Smooth muscle cell (in vitro differentiated cells): ENCODE results near the gene SLC2A13. TPM values are rescaled to one million over a fixed set of nuclear protein-coding genes. Genes with fewer than 3 reads are reported as not detected.

Experiments used
- DNase-seq: peaks from one replicate; lab custom pipeline; 2025; ENCODE audit not compliant: unreplicated experiment; lab: John Stamatoyannopoulos, UW
- H2AFZ ChIP-seq: fragments of 200-600 bp; sonication (generic); 2 replicates; pipeline ENCODE4 v1.6.0; 2016; ENCODE audit warnings: antibody characterized with exemption, low read depth, mild to moderate bottlenecking
- H3F3A ChIP-seq: fragments of 200-600 bp; sonication (generic); 2 replicates; pipeline ENCODE4 v1.6.0; 2017; ENCODE audit warnings: antibody characterized with exemption, low read depth
- H3K27ac ChIP-seq: fragments of 200-600 bp; sonication (generic); 2 replicates; pipeline ENCODE4 v1.5.1; 2016; ENCODE audit warnings: low read depth, mild to moderate bottlenecking
- H3K27me3 ChIP-seq: fragments of 200-600 bp; sonication (generic); 2 replicates; pipeline ENCODE4 v1.6.1; 2016; ENCODE audit warnings: low read depth, mild to moderate bottlenecking
- H3K36me3 ChIP-seq: fragments of 200-600 bp; sonication (generic); 2 replicates; pipeline ENCODE4 v1.5.1; 2016; ENCODE audit warnings: low read depth
- H3K4me1 ChIP-seq: fragments of 200-600 bp; sonication (generic); 2 replicates; pipeline ENCODE4 v1.5.1; 2016; ENCODE audit warnings: low read depth
- H3K4me2 ChIP-seq: fragments of 200-600 bp; sonication (generic); 2 replicates; pipeline ENCODE4 v1.6.0; 2016; ENCODE audit warnings: mild to moderate bottlenecking
- H3K4me3 ChIP-seq: fragments of 200-600 bp; sonication (generic); 2 replicates; pipeline ENCODE4 v1.5.1; 2016; ENCODE audit warnings: mild to moderate bottlenecking
- H3K79me2 ChIP-seq: fragments of 200-600 bp; sonication (generic); 2 replicates; pipeline ENCODE4 v1.6.0; 2016; ENCODE audit warnings: low read depth, mild to moderate bottlenecking
- H3K9ac ChIP-seq: fragments of 200-600 bp; sonication (generic); 2 replicates; pipeline ENCODE4 v1.6.0; 2016; ENCODE audit warnings: low read depth
- H3K9me3 ChIP-seq: fragments of 200-600 bp; sonication (generic); replicated peaks from 2 replicates; pipeline ENCODE4 v1.5.1; 2016; ENCODE audit warnings: low read depth
- H4K20me1 ChIP-seq: fragments of 200-600 bp; sonication (generic); 2 replicates; pipeline ENCODE4 v1.6.0; 2016; ENCODE audit warnings: low read depth
- WGBS: methylation state at CpG from one replicate; pipeline ENCODE4 v1.1.7; 2016; ENCODE audit warnings: low lambda C conversion rate; 5-methylcytosine and 5-hydroxymethylcytosine counted together
- polyA plus RNA-seq: library from polyadenylated mRNA; unstranded; fragments of >200 nt; fragmentation: Nextera tagmentation; extraction: Ambion mirVana; gene quantifications from 2 replicates; pipeline ENCODE4 v1.2.1, GENCODE V29; 2016
- total RNA-seq: library from RNA; depleted of rRNA; stranded (reverse); fragments of >200 nt; gene quantifications from 2 replicates; pipeline ENCODE4 v1.2.3, GENCODE V29; 2014
- TF ChIP-seq, protein P1 (sequence below): fragments of 200-600 bp; sonication (generic); IDR thresholded peaks from 2 replicates; pipeline ENCODE4 v1.5.1; 2017; ENCODE audit warnings: borderline replicate concordance, mild to moderate bottlenecking, antibody characterized with exemption; ENCODE audit not compliant: insufficient read depth, poor library complexity, severe bottlenecking

The SLC2A13 gene
- total and polyA plus RNA-seq, 2 experiments from 2014 or later = 9.6 to 27.4 TPM

- no peak overlapping the region for H3K27ac ChIP-seq
- H3K4me3 ChIP-seq = no peak overlapping the region
- no peak overlapping the region for H3K9ac ChIP-seq
- no peak overlapping the region for H2AFZ ChIP-seq
- H4K20me1 ChIP-seq = no peaks in the 10 kb centered on the region
- H3K27me3 ChIP-seq = no peaks in the 10 kb centered on the region
- no peak for DNase-seq
- WGBS = 95% methylated on average over 4 of the region's 4 CpGs
- TF ChIP-seq, protein P1, sequence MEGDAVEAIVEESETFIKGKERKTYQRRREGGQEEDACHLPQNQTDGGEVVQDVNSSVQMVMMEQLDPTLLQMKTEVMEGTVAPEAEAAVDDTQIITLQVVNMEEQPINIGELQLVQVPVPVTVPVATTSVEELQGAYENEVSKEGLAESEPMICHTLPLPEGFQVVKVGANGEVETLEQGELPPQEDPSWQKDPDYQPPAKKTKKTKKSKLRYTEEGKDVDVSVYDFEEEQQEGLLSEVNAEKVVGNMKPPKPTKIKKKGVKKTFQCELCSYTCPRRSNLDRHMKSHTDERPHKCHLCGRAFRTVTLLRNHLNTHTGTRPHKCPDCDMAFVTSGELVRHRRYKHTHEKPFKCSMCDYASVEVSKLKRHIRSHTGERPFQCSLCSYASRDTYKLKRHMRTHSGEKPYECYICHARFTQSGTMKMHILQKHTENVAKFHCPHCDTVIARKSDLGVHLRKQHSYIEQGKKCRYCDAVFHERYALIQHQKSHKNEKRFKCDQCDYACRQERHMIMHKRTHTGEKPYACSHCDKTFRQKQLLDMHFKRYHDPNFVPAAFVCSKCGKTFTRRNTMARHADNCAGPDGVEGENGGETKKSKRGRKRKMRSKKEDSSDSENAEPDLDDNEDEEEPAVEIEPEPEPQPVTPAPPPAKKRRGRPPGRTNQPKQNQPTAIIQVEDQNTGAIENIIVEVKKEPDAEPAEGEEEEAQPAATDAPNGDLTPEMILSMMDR = no peak
- no peaks in the 10 kb centered on the region for H3K36me3 ChIP-seq
- no peaks in the 10 kb centered on the region for H3F3A ChIP-seq
- no peaks in the 10 kb centered on the region for H3K79me2 ChIP-seq
- no peaks in the 10 kb centered on the region for H3K9me3 ChIP-seq
- H3K4me2 ChIP-seq = no peak overlapping the region
- no peaks in the 10 kb centered on the region for H3K4me1 ChIP-seq
These were observed 275.7 kb downstream of the SLC2A13 start for GRCh38 chr12:39830171-39830570.

DNA sequence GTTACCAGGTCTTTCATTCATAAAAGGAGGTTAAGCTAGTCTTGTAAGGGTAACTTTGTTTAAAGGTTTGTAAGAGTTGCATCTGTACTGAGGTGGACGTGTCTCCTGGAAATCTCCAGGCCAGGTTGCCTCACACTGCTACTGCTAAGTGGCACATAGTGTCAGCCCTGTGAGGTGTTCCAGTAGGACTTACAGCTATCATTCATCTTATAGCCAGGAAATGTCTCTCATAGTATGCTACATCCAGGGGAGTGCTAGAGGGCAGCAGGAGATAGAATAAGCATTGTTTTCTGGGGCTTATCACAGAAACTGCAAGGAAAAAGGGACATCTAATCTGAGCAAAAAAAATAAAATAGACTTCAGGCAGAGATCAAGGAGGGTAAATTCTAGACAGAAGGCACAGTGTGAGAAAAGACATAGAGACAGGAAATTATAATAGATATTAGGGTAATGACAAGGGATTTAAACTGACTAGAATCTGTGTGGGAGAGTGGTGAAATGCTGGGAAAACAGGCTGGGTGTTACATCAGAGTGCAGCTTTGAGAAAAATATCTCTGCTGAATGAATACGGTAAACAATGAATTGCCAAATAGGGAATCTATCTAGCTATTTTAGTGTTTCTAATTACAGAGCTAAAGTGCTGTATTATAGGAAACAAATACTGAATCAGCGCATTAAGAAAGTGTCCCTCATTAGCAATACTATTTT is 281.2 kb downstream of the SLC2A13 start:
- H3F3A ChIP-seq = no peaks in the 10 kb centered on the region
- H3K27me3 ChIP-seq = no peaks in the 10 kb centered on the region
- no peaks in the 10 kb centered on the region for H3K9me3 ChIP-seq
- 49% methylated on average over 3 of the region's 3 CpGs for WGBS
- peak overlapping the region; percentile 47 for H3K4me2 ChIP-seq
- H3K79me2 ChIP-seq = no peaks in the 10 kb centered on the region
- no peak for DNase-seq
- H3K27ac ChIP-seq = no peak overlapping the region
- no peak overlapping the region for H3K9ac ChIP-seq
- no peaks in the 10 kb centered on the region for H3K4me1 ChIP-seq
- TF ChIP-seq, protein P1 = no peak
- H3K36me3 ChIP-seq = no peaks in the 10 kb centered on the region
- no peak overlapping the region for H3K4me3 ChIP-seq
- H2AFZ ChIP-seq = no peak overlapping the region
- no peaks in the 10 kb centered on the region for H4K20me1 ChIP-seq

GRCh38 chr12:39816671-39817185 is 289.2 kb downstream of the SLC2A13 start:
- no peak overlapping the region for H3K4me3 ChIP-seq
- TF ChIP-seq, protein P1 = no peak
- H4K20me1 ChIP-seq = no peaks in the 10 kb centered on the region
- no peak overlapping the region for H3K27ac ChIP-seq
- H3K9me3 ChIP-seq = no peaks in the 10 kb centered on the region
- H3K4me2 ChIP-seq = no peak overlapping the region
- H3K79me2 ChIP-seq = no peaks in the 10 kb centered on the region
- H3K4me1 ChIP-seq = no peaks in the 10 kb centered on the region
- H3F3A ChIP-seq = no peaks in the 10 kb centered on the region
- DNase-seq = no peak
- no peak overlapping the region for H3K9ac ChIP-seq
- H3K27me3 ChIP-seq = no peaks in the 10 kb centered on the region
- no peaks in the 10 kb centered on the region for H3K36me3 ChIP-seq
- H2AFZ ChIP-seq = no peak overlapping the region

- DNase-seq = no peak
- 95% methylated on average over 2 of the region's 2 CpGs for WGBS
- Histone ChIP-seq H2AFZ (no peak overlapping the region), H3K36me3 (peaks cover 5% of the 10 kb centered on the region), H3K4me1 (no peaks in the 10 kb centered on the region), H3K27ac (no peak overlapping the region), H3K4me3 (no peak overlapping the region), H4K20me1 (no peaks in the 10 kb centered on the region), H3K27me3 (no peaks in the 10 kb centered on the region), H3F3A (no peaks in the 10 kb centered on the region), H3K9me3 (no peaks in the 10 kb centered on the region), H3K9ac (no peak overlapping the region), H3K79me2 (no peaks in the 10 kb centered on the region), H3K4me2 (no peak overlapping the region)
- TF ChIP-seq, protein P1 = no peak
These were observed 290.1 kb downstream of the SLC2A13 start for GRCh38 chr12:39815746-39816145.
